UCSD-AML1 (cell line): ENCODE results near the gene TMEM192.
A peak's percentile ranks its signal among the peaks of the same experiment; 100 is the strongest.
"Not testable (repeated sequence)": the region's sequence is repeated elsewhere in the genome, so short reads cannot be mapped to it uniquely, and the experiment has no call there.

Experiments
- DNase-seq: peaks from one replicate; lab custom pipeline; 2025; ENCODE audit not compliant: unreplicated experiment; lab: John Stamatoyannopoulos, UW

Gene TMEM192

DNA sequence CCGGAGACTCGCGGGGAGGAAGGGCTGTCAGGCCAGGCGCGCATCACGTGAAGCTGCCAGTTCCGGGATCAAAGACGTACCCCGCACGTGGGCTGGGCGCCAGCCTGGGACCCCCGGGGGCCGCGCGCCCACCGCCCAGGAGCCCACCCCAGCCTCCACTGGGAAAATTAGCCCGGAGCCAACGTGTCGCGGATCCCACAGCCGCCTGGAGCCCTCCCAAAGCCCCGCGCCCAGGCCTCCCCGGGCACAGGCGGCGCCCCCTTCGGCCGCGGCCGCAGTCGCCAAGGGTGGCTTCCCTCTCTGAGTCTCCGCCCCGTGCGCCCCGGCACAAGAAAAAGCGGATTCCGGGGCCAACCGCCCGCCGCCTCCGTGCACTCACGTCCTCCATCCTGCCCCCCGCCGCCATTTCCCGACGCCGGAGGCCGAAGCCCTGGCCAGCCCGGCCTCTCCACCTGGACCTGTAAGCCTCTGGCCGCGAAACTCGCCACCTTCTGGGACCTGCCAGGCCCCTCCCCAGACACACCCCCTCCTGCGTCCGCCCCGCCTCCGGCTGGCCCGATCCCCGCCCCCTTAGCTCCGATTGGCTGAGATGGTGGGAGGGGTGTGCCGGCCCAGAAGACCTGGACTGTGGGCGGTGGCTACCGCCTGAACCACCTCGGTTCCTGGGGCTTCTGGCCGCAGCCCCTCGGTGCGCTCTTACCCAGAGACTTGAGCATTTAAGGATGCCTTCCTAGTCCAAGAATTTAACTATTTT, at the start of gene TMEM192:
Gene TMEM192 (minus strand): TSS at position 493 of the 754 bp plus-strand sequence. CDS start 87 bp downstream, at position 406.
- DNase-seq: peak; percentile 91

DNA sequence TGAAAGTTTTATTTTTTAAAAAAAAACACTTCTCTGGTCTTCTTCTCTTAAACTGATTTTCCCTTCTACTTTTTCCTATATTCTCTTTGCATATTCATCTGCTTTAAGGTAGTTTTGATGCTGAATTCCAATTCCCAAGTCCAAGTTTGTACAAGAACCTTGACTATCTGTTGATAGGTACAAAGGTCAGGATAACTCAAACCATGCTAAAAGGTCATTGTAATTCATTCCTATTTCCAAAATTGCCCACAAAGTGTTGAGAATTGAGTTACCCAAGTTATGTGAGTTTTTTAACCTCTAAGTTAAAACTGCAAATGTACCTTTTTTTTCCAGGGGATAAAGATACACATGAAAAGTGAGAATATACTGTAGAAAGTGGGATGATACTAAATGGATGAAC, 46.1 kb upstream of the TMEM192 start:
- no peak for DNase-seq

DNA sequence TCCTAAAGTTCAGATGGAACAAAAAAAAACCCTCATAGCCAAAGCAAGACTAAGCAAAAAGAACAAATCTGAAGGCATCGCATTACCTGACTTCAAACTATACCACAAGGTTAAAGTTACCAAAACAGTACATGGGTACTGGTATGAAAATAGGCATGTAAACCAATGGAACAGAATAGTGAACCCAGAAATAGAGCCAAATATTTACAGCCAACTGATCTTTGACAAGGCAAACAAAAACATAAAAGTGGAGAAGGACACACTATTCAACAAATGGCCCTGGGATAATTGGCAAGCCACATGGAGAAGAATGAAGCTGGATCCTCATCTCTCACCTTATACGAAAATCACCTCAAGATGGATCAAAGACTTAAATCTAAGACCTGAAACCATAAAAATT, 44.2 kb upstream of the TMEM192 start:
- DNase-seq: no peak

DNA sequence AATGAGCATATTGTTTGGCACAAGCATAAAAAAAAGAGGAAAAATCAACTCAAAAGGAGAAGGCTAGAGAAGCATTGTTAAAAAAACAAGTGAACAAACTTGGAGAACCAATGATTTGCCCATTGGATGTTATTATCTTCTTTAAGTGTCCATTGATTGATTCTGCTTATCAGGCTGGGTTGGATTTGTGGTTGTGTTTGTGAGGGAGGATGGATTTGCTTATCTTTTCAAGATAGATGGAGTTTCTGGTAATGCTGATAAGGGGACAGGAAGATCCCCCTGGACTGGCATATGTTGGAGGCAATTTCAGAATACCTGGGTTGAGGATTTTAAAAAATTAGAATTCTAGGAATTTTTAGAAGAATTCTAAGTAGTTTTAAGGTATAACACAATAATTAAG, 41.8 kb upstream of the TMEM192 start:
- no peak for DNase-seq

DNA sequence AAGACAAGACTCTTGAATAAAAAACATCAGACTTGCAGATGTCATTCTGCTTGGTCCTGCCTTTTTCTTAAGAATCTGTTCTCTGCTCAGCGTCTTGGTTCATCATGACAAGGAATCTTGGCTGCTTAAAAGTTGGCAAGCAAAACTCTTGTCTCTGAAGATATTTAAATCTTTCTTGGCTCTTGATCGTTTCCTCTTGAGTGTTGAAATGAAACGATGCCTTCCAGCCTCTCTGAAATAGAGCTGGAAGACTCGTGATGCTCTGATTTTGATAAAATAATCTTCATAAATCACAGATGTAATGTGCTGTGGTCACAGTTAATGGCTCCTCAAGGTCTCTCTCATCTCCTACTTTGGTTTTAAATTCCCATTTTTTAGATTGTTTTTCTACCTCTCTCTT, 39.9 kb upstream of the TMEM192 start:
- no peak for DNase-seq

DNA sequence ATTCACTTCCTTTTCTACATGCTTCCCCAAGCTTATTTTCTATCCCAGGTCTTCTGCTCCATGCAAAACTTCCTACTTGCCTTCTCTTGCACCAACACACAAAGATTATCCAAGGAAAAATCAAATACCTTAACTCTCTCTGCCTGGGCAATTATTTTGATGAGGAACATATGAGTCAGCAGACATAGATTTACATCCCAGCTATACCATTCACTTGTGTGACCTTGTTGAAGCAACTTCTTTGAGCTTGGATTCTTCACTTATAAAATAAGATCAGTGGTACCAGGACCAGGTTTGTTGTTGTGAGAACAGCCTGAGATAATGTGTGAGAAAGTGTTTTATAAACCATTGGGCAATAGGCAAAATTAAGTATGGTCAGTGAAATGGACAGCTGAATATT, 39.1 kb upstream of the TMEM192 start:
- DNase-seq: no peak

DNA sequence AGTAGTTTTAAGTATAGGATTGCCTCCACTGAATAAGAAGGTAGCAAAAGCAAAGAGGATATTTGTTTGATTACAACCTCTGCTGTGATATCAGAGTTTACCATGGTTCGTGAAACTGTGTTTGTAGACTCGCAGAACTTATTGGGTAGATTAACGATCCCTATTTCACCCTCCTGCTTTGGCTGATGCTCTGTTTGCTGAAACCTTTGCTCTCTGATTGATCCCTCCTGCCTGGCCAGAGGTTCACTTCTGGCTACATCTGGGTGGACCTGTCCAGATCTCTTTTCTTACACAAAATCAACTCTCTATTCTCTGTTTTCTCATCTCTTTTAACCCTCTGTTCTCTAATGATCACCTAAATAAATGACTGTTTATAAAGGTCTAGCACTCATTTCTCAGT, 37.9 kb upstream of the TMEM192 start:
- DNase-seq: no peak

DNA sequence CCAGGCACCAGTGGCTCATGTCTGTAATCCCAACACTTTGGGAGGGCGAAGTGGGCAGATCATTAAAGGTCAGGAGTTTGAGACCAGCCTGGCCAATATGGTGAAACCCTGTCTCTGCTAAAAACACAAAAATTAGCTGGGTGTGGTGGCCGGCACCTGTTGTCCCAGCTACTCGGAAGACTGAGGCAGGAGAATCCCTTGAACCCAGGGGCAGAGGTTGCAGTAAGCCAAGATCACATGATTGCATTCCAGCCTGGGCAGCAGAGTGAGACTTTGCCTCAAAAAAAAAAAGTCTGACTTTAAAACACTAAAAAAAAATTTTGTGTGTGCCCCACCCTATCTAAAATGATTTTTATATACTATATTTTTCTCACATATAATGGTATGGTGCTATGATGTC, 26.2 kb upstream of the TMEM192 start:
- DNase-seq: no peak

DNA sequence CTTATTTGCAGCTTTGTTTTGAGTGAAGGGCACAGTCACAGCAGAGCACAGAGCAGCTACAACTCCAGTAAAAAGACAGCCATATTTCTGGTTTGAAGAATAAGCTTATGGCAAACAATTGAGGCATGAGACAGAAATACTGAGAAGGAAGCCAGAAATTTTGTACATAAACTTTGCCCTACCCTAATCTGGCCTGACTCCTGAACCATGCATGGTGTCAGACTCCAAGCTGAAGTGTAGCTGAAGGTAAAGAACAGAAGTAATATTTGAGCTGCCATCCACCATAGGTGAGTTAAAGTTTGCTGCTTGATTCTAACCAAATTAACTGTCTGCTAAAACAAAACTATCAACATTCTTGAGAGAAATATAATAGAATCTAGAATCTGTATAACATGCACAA, 24.5 kb upstream of the TMEM192 start:
- no peak for DNase-seq

DNA sequence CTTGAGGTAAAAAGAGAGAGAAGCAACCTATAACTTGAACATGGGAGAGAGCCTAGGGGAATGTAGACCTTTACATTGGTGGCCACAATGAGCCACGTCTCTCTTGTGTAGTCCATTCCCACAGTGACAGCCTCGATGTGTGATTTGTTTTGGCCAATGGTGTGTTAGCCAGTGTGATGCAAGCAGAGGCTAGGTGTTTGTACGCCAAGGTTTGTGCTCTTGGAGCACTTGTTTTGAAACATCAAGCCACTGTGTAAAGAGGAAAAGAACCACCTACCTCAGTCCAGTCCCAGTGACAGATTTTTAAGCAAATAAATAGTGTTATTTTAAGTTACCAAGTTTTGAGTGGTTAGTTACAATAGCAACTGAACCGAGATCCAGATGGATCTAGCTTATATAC, 23.9 kb upstream of the TMEM192 start:
- DNase-seq: no peak

DNA sequence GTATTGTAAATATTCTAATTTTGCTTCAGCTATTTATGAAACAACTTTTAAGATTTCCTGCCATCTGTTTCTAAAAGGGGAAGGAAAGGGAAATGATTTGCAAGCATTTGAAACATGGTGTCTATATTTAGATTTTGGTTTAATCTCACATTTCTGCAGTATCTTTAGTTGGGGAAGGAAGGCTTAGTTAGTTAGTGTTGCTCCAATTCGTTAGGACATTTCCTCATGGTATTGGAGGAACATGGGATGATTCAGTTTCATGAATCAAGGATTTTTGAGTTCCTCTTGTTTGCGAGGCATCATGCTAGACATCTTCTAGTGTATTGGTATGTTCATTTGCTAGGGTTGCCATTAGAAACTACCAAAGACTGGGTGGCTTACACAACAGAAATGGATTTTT, 20.5 kb upstream of the TMEM192 start:
- DNase-seq: no peak

DNA sequence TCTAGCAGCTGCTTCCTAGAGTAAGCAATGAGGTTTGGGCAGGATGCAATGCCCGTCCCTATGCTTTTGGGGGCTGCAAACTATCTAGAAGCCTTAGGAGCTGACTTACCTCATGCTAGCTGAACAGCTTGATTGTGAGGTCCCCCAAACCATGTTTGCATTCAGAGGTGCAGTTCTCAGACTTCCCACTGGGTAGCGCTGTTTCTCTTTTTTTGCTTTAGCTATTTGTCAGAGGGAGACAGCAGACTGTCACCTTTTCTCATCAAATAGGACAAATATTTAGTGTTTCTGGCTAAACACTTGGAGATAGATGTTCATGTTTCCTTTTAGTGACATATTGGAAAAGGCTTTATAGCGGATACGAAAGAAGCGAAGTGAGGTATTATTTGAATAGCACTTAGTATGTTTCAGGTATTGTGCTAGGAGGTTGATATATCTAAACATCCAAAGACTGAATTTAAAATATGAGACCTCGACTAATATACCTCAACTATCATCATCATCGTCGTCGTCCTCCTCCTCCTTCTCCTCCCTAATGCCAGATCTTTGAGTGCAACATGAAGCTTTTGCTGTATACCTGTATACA, 18.7 kb upstream of the TMEM192 start:
- peak; percentile 44 for DNase-seq

DNA sequence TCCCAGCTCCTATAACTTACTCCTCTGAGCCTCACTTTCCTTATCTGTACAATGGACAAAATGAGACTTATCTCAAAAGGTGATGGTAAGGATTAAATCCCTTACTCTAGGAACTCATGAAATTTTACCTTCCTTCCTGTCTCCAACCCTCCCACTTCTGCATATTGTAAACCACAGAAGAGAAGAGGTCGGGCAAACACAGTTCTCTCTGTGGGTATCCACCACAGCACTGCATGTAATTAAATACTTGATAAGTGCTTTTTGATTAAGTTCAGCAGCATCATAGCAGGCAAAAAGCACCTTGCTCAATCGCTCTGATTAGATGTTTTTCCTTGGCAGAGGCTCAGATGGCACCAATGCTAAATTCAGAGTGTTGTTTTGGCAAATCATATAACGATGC, 17.3 kb upstream of the TMEM192 start:
- no peak for DNase-seq

DNA sequence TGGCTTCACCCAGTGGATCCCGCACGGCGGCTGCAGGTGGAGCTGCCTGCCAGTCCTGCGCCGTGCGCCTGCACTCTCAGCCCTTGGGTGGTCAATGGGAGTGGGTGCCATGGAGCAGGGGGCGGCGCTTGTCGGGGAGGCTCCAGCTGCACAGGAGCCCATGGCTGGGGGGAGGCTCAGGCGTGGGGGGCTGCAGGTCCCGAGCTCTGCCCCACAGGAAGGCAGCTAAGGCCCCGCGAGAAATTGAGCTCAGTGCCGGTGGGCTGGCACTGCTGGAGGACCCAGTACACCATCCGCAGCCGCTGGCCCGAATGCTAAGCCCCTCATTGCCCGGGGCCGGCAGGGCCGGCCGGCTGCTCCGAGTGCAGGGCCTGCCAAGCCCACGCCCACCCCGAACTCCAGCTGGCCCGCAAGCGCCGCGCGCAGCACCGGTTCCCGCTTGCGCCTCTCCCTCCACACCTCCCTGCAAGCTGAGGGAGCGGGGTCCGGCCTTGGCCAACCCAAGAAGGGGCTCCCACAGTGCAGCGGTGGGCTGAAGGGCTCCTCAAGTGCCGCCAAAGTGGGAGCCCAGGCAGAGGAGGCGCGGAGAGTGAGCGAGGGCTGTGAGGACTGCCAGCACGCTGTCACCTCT, 13.3 kb upstream of the TMEM192 start:
- DNase-seq: not testable (repeated sequence)

DNA sequence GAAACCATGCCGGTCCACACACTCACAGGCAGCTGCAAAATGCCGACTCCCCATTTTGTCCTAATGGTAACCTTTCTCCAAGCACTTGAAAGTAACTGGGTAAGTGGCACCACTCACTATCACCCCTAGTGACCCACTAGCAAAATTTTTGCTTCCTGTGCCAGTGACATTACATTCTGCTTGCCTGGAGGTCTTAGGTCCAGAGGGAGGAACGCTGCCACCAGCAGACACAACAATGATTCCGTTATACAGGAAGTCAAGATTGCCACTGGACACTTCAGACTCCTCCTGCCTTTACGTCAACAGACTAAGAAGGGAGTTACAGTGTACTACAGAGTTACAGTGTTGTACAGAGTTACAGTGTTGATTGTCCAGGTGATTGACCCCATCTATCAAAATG, 11.8 kb upstream of the TMEM192 start:
- no peak for DNase-seq

DNA sequence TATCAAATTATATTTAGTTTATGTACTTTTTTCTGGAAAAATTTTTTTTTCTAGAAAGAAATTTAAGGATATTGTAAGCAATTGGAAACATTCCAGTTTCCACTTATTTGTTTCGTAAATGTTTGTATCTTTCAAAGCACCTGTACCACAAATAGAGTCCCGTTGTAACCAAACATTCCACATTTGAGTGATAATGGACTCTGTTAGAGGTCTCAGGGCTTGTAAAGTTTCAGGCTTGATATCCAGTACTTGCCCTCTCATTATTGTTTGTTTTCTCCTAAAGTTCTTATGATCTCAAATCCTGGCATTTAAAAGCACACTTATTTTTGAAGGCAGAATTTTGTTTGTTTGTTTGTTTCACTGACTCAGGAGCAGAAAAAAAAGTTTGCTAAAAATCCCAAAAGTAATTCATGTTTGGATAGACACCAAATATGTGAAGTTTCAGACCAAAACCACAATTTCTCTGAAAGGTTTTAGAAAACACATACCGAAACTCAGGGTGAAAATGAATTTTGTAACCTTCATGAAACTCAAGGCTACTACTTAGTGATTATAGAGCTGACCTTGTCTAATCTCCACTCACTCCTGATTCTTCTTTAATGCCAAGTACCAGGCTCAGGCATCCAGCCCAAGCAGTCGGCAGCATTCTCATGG, 5.7 kb upstream of the TMEM192 start:
- DNase-seq: no peak

DNA sequence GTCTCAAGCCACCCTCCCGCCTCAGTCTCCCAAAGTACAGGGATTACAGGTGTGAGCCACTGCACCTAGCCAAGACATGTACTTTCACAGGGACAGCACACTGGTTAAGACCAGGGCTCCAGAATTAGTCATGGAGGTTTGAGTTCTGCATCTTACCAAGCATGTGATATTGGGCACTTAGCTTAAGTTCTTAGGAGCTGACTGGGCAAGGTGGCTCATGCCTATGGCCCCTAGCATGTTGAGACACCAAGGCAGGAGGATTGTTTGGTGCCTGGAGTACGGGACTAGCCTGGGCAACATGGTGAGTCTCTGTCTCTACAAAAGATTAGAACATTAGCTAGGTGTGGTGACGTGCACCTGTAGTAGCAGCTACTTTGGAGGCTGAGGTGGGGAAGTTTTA, 2.6 kb upstream of the TMEM192 start:
- no peak for DNase-seq

DNA sequence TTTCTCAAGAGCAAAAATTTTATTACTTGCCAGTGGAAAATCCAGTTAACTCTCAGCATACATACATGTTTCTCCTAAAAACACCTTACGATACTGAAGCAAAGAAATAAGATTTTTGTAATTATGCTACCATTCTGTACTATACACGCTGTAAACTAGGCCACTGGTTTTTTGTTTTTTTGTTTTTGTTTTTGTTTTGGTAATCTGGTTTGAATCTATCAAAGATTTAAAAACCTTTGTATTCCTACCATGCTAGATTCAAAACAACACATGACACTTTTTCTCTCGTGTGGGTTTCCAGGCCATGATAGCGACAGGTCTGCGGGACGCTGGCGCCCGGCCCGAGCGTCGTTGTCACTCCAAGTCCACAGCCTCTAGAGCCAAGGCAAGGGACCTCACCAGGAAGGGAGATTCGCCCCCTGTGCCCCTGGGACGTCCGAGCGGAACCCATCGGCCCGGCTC, 723 bp downstream of the TMEM192 start:
- DNase-seq: no peak

DNA sequence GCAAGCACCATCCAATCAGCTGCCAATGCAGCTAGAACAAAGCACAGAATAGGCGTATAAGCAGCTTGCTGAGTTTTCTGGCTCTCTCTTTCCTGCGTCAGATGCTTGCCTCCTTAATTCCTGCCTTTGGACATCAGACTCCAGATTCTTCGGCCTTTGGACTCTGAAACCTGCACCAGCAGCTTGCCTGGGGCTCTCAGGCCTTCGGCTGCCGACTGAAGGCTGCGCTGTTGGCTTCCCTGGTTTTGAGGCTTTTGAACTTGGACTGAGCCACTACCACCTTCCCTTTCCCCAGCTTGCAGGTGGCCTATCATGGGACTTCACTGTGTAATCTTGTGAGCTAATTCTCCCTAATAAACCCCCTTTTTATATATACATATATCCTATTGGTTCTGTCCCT, 6.1 kb downstream of the TMEM192 start:
- DNase-seq: no peak

DNA sequence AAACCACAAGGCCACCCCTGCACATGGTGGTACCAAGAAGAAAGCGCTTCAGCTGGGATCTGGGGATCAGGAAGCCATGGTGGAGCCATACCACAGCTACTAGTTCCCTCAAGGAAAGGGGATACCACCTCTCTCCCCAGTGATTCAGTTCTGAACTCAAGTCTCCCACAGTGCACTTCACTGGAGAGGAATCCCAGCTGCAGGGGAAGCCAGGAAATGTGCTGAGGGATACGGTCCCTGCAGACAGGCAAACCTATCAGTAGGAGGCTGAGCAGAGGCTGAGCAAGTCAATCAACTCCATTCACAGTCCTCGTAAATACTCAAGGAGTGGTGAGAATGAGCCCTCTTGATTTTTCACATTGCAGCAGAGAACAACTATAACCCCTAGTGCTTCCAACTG, 11.0 kb downstream of the TMEM192 start:
- DNase-seq: no peak

DNA sequence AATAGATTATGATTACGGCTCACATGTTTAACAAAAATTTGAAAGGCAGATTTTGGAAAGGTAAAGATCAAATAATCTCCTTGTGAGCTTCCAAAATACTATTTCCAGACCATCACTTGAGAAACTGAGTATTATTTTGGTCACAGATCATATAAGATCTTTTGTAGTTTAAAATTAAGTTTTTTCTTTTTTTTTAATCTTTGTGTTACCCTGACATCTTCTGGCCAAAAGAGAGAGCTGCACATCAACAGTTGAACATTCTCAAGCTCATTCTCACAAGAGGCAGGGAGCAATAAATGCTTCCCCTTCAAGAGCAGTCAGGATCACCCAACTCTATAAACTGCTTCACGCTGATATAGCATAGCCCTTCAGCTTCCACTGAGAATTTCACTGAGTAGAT, 15.9 kb downstream of the TMEM192 start:
- no peak for DNase-seq

DNA sequence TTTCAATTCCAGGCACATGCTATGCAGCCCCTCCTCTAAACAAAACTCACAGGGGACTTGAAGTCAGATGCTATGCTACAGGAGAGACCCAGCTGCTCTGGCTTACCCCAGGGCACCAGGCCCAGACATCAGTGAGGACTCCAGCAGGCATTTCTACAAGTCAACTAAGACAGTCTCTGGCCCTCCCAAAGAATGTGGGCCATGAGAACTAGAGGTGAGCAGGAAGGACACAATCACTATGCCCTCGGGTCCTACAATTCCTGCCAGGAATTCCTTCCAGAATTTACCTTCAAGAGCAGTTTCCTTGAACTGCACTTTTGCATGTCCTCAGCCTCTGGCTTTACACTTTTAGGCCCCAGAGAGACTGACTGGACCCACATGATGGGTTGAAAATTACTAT, 17.4 kb downstream of the TMEM192 start:
- no peak for DNase-seq
